ENCODE data around the gene RABAC1.
"Not testable (repeated sequence)": the region's sequence is repeated elsewhere in the genome, so short reads cannot be mapped to it uniquely, and the experiment has no call there.

RABAC1 gene, protein sequence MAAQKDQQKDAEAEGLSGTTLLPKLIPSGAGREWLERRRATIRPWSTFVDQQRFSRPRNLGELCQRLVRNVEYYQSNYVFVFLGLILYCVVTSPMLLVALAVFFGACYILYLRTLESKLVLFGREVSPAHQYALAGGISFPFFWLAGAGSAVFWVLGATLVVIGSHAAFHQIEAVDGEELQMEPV

DNA sequence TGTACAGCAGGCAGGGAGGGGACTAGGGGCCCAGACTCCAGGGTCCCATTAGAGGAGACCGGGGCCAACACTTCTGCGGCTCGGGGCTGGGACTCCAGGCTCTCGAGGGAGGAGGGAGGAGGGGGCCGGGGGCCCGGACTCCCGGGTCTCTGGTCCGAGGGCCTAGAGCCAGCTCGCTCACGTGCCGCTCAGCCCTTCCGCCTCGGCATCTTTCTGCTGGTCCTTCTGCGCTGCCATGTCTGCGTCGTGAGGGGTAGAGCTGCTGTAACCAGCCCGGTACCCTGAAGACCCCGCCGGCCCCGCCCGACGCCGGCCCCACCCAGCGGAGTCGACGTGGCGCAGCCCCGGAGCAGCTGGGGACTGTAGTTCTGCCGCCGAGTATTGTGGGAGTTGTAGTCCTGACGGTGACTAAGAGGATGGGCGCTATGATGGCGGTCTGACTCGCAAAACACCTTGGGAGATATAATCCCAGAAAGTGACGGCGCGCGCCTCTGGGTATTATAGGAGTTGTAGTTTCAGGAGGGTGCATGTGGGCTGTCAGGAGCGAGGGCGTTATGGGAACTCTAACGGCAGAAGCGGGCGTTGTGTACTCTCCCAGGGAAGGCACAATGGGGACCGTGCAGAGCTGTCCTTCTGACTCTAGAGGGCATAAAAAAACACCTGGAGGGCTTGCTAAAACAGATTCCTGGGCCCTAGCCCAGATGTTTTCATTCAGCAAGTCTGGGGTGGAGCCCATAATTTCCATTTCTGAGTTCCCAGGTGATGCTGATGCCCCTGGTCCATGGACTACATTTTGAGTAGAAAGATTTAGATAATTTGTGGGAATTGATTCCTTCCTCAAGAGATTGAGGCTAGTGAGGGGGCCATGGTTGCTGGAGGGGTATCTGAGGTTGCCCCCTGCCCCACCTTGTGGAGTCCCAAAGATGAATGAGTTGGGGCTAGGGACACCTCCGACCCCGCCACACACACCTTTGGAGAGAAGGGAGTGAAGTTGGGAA is at the start of gene RABAC1:
TSS of gene RABAC1 (minus strand) at position 266 of the 998 bp plus-strand sequence. CDS start at position 237, 29 bp downstream.
- DNase-seq = peak; percentile 86

DNA sequence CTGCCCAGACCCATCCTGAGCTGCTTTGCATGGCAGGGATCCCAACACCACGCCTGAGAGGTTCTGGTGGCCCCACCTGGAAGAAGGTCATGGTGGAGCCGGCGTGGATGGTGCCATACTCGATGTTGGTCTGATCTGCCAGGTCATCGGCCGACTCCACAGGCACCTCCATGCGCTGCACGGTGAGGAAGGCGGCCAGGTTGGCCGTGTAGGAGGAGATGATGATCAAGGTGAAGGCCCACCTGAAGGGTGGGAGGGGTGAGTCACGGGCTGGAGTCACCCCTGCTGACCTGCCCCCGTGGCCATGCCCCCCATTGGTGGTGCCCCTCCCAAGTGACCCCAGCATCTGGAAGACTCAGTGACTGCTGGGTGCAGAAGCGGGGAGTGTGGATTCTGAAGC is 47.4 kb upstream of the RABAC1 start:
- DNase-seq = no peak

DNA sequence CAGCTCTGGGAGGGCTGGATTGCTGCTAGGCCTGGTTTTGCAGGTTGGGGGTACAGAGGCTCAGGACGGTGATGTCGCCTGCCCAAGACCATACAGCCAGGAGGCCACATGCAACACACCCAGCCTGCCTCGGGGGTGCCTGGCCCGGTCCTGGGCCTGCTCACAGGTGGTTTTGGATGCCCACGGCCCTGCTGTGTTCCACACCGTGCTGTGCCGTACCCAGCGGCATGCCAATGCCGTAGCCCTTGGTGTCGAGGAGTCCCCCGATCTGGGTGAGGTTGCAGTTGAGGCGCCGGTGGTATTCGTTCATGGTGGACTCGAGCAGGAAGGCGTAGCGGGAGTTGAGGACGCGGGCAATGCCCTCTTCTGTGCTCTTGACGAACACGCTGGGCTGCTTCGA is 46.4 kb upstream of the RABAC1 start:
- no peak for DNase-seq

DNA sequence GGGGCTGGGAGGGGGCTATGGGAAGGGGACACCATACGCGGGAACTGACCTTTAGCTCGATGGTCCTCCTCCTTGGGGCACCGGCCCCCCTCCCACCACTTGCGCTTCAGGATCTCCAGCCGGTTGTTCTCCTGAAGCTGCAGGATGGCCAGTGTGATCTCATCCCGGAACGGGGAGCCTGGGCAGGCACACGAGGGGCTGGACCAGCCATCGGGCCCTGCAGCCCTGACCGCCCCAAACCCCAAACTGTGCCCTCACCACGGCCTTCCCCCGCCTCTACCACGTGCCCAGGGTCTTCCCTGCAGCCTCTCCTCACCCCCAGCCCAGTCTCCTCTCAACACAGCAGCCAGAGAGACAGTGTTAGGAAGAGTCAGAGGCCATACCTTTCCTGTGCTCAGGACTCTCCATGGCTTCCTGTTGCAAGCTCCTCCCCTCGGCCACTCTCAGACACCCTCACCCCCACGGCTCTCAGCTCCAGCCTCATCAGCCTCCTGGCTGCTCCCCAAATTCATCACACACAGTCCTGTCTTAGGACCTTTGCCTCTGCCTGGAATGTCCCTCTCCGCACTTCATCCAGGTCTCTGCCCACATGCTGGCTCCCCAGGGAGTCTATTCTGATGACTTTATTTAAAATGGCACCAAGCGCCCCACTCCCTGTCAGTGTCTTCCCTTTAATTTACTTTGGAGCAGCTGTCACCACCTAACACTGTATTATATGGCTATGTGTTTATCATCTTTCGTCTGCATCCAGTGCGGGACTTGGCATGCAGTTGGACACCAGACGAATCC is 44.6 kb upstream of the RABAC1 start:
- no peak for DNase-seq

DNA sequence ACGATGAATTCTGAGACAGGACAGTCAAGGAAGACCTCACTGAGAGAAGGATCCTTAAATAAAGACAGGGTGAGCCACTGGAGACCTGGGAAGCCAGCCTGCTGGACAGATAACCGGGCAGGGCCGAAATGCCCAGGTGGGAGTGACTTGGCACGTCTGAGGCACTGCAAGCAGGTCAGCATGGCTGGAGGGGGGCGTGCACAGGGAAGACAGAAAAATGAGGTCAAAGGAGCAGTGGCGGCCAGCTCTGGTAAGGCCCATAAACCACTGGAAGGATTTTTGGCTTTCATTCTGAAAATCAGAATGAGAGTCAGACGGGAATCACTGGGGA is 40.7 kb upstream of the RABAC1 start:
- DNase-seq = no peak

DNA sequence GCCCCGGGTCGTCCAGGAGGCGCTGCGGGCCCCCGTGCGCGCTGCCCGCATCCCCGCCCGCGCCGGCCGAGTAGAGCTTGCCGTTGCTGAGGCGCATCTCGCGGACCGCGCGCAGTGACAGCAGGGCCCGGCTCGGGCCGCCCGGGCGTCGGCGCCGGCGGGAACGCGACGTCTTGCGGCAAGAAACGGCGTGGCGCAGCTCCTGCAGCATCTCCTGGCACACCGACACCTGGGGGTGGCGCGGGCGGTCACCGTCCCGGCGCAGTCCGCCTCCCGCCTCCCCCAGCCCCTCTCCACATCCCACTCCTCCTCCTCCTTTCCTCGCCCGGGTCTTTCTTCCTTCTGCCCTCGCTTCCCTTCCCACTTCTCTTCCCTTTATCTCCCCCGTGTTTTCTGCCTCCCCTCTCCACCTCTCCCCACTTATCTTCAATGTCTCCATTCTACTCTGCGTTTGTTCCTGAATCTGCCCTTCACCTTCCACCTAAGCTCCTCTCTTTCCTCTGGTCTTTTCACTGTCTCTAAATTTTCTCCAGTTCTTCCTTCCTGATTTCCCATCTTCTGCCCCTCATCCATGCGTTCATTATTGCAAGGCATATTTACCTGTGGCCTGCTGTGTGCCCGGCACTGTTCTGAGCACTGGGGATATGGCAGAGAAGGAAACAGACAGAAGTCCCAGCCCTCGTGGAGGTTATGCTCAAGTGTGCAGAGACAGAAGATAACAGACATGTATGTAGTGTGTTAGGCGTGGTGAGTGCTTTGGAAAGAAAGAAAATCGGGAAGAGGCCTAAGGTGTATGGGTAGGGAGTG is 40.2 kb upstream of the RABAC1 start:
- no peak for DNase-seq

DNA sequence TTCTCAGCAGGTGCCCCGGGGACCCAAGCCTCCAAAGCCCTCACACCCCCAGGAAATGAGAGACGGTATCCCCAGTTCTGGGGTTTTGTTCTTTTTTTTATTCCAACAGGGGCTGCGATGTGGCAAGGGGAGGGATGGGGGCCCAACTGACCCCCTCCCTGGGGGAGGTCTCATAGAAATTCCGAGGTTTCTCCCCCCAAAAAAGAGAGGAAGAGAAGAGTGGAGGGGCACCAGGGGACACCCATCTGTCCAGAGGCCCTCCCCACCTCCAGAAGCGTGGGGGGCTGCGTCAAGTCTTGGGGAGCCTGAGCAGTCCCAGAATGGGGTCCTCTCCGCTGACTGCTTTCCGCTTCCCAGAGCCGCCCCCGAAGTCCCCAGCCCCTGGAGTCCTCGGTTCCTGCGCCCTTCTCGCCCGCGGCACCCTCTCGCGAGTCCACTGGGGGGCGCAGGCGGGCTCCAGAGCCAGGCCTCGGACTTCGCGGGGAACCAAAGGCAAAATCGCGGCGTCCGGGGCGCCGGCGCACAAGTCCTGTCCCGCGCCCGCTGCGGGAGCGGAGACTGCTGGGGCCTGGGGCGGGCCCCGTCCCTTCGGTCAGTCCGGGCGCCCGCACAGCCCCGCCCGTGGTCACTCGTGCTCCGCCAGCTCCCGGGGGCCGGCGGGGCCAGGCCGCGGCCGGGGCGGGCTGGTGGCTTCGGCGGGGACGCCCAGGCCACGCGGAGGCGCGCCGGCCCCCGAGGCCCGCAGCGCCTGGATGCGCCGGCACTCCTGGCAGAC is 39.3 kb upstream of the RABAC1 start:
- peak; percentile 11 for DNase-seq

DNA sequence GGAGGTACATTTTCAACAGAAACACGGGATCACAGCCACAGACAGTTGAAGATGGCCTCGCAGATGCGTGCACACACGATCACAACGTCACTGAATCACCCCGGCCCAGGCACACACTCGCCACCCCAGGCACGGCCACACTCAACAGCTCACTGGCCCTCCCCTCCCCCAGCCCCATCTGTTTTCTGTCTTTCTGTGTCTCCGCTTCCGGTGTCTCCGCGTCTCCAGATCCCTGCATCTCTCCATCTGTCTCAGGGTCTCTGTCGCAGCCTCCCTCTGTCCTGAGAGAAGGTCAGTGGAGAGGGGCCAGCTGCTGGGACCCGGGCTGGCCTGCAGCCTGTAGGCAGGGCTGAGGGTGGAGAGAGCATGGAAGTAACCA is 38.7 kb upstream of the RABAC1 start:
- DNase-seq = peak; percentile 89

DNA sequence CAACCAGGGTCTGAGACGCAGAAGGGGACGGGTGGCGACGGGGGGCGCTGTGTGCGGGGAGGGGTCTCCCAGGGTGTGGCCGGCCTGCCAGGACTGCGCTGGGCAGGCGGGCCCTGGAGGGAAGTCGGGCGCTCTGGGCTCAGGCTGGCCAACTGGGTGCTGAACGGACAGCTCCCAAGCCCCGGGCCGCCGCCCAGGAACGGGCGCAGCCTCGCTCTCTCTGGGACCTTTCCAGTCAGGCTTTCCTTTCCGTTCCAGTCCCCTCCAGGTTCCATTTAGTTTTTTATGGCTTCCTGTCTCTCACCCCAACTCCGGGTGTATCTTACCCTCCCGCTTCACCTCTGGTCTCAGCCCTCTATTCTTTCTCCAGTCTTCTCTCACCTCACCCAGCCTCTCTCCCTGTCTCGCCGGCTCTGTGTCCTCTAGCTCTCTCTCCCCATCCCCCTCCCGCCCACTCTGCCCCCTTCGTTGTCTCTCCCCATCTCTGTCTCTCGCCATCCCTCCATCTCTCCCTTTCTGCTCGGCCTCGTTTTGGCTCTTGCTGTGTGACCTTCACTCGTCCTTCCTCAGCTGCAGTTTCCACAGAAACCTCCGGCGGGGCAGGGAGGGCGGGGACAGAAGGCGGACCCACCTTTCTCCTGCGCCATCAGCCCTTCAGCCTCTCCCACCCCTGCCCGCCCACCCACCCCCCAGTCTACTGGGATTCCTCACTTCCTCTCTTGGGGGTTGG is 38.2 kb upstream of the RABAC1 start:
- peak; percentile 89 for DNase-seq

DNA sequence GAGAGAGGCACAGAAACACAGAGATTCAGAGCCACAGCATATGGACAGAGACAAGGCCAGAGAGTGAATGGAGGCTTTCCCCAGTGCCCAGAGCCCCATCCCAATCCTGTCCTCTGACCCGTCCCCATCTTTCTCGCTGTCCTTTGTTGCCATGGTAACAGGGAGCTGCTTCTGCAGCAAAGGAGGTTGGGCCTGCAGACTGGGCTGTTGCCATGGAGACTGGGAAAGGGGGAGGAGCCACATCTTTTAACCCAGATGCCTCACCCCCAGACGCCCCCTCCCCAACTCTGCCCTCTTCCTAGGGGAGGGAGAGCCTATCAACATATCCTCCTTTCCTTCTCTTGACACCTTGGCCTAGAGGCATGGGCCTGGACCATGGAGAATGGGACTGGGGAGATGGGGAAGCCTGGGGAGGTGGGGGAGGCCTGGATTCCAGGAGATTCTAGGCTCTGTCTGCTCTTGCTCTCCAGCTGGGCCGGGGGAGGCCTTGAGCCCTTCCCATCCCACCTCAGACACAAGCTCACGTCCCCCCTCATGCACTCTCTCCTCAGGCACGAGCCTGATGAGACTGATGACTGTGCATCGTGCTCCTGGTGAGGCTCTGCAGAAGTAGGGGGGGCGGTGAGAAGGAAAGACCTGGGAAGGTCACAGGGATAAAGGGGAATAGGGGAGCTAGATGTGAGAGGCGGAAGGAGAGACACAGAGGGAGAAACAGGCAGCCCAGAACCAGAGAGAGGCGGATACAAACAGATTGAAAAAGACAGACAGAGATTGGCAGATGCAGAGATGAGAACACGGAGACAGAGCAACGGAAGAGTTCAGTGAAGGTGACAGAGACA is 37.1 kb upstream of the RABAC1 start:
- DNase-seq = no peak

DNA sequence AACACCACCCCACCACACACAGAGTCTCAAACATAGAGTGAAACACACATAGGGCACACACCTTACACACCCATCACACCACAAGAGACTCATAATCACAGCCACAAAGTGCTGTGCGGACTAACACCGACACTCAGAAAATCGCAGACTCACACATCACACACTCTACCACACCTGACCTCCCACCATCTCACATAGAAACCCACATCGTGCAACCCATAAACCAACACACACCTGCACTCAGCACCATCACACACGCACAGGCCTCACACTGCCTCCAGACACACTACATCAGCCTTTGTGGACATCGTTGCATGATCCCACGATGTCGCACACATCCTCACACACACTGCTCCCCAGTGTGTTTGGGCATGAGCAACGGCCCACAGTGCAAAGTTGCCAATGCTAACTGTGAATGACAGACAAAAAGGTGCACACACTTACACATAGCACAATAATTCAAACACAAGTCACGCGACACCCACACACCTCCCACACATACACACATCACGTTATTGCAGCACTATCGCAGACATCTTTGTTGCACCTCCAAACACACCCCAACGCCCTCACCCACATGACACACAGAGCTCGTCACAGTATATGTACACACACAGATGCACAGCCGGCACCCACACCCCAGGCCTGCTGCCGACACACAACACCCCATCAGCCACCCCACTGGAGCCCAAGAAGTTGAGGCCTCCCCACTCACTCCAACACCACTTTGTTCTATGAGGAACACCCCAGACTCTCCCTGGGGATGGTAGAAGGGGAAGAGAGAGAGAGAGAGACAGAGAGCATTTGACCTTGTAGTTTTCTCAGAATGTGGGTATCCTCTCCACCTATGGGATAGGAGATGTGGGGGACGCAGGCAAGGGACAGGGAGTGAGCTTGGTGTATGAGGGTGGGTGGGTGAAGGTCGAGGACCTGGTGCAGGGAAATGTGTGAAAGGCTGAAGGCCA is 36.2 kb upstream of the RABAC1 start:
- DNase-seq = no peak

DNA sequence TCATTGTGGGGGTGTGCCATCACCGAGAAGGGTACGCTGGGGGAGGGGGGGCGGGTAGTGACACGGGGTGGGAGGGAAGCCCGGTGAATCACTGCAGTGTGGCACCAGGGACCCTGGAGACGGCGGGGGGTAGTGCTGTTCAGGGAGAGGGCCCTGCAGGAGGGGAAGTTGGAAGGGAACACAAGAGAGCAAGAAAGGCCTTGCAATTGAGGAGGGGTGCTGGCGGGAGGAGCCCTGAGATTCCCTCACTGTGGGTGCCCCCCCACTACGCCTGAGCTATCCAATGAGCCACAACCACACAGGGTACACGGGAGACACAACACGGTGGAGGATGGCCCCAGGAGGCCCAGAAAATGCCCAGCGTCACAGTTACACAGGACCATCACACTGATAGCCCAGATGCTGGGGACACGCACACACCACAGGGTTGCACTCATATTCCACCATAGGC is 35.4 kb upstream of the RABAC1 start:
- no peak for DNase-seq

DNA sequence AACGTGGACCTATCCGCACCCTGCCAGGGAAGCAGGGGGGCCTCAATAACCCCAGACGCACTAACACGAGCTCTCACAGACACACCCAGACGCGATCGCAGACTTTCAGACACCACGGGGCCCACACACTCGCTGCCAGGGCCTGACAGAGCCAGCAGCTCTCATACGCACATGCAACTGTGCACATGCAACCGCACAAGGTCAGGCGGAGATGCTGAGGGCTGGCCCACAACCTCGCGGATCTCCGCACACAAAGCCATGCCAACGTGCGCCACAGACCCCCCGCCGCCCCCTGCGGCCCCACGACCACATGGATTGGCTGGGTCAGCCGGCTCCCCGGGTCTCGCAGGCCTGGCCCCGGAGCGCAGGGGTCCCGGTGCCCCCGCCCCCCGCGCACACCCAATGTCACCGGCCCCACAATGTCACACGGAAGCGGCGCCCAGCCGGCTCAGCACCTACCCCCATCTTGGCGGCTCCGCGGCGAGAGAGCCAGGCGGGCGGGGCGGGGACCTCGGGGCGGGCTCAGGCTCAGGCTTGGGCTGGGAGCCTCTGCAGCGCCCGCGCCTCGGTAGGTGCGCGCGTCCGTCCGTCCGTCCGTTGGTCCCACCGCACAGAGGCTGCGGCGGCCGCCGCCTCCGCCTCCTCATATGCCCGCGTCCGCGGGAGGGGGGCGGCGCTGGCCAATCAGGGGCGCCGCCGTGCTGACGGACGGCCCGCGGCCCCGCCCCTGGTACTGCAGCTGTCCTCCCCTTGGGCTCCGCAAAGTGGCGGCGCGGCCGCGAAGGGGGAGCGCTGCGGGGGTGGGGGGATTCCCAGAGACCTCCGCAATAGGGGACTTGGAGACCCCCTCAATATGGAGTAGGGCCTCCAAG is 34.7 kb upstream of the RABAC1 start, which contains the start of gene ATP1A3:
TSS of gene ATP1A3 (minus strand) at position 619 of the 872 bp plus-strand sequence. CDS start at position 465, 154 bp downstream.
- peak; percentile 67 for DNase-seq

DNA sequence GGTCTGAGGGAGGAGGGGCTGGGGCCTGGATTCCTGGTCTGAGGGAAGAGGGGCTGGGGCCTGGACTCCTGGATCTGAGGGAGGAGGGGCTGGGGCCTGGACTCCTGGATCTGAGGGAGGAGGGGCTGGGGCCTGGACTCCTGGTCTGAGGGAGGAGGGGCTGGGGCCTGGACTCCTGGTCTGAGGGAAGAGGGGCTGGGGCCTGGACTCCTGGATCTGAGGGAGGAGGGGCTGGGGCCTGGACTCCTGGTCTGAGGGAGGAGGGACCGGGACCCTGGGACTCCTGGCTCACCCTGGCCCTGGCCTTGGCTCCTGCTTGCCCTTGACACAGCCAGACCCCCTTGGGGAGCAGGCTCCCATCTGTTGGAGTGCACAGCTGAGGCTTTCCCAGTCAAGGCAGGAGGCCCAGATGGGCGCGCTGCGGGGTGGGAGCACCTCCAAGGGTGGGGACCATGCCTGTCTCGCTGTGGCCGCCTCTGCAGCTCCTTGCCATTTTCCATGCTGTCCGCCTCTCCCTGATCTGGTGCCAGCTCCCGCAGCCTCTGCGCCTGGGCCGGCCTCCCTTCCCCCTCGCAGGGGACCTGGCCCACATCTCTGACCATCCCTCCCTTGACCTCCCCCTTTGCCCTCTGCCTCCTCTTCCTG is 32.9 kb upstream of the RABAC1 start:
- not testable (repeated sequence) for DNase-seq

DNA sequence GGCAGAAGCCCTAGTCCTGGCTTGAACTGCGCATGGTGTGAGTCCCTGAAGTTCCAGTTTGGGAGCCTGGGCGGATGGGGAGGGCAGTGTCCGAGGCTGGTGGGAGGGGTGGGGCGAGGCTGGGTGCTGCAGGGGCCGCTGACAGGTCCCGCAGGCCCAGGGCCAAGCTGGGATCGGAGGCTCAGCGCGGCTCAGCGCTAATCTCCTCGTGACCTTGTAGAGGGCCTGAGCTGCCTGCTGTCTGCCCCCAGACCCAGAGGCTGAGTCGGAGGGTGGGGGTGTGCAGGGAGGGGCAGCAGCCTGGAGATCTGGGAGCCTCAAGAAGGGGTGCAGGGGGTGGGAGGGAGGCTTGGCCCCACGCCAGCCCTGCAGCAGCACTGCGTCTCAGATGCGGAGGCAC is 31.9 kb upstream of the RABAC1 start:
- no peak for DNase-seq

DNA sequence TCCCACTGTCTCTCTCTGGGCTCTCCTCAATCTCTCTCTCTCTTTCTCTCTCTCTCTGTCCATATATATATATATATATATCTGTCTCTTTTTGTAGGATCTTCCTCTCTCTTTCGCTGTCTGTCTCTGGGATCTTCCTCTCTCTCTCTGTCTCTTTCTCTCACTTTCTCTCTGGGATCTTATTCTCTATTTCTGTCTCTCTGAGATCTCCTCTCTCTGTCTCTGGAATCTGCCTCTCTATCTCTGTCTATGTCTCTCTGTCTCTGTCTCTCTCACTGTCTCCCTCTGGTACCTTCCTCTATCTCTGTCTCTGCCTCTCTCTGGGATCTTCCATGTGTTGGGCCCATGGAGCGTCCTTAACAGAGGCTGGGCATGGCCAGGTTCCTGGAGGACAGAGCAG is 31.5 kb upstream of the RABAC1 start:
- DNase-seq = no peak

DNA sequence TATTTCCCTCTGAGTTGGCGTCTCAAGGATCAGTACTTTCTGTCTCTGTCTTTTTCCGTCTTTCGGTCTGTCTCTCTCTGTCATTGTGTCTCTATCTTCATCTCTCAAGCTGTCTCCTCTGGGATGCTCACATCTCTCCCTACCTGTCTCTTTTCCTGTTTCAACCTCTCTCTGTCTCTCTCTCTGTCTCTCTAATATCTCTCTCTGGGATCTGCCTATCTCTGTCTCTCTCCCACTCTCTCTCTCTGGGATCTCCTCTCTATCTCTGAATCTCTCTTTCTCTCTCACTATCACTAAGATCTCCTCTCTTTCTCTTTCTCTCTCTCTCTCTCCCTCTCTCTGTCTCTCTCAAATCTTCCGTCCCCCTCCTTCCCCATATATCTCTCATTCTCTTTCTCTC is 30.9 kb upstream of the RABAC1 start:
- DNase-seq = no peak

Data from SHP77 treated with DMSO at 0.1 percent for 48 hours (cell line).